HL-60 (cell line): Measurements from ENCODE around the gene RAI1.

Experiments used
- DNase-seq, 2 experiments: peaks; one replicate each; pipeline ENCODE4 v3.0.0-alpha.2; 2010 to 2020; ENCODE audit warnings: low read depth in 1 of 2, low spot score in 1 of 2
- H3K27ac ChIP-seq: fragments of 250-450 bp; sonication (Bioruptor Pico); replicated peaks from 2 replicates; pipeline ENCODE4 v1.5.1; 2020; ENCODE audit warnings: mild to moderate bottlenecking, moderate library complexity
- H3K27me3 ChIP-seq: fragments of 250-450 bp; sonication (Bioruptor Pico); 2 replicates; pipeline ENCODE4 v1.5.1; 2021; ENCODE audit warnings: mild to moderate bottlenecking, moderate library complexity; ENCODE audit not compliant: insufficient read depth, poor library complexity, severe bottlenecking
- H3K4me3 ChIP-seq: replicated peaks from 2 replicates; pipeline ENCODE4 v1.5.1; 2011; ENCODE audit warnings: mild to moderate bottlenecking, control low read depth, low read length; ENCODE audit not compliant: insufficient read depth
- CTCF ChIP-seq: IDR thresholded peaks from one replicate; pipeline ENCODE4 v1.5.1; 2011; ENCODE audit warnings: low read length, control low read depth, inconsistent platforms; ENCODE audit not compliant: insufficient read depth
- GABPA ChIP-seq: IDR thresholded peaks from 2 replicates; pipeline ENCODE4 v1.6.1; 2012; ENCODE audit warnings: low read depth
- POLR2AphosphoS5 ChIP-seq: IDR thresholded peaks from 2 replicates; pipeline ENCODE4 v1.6.1; 2012; ENCODE audit warnings: low read depth
- REST ChIP-seq: IDR thresholded peaks from 2 replicates; pipeline ENCODE4 v1.6.1; 2012; ENCODE audit warnings: low read depth; ENCODE audit not compliant: insufficient replicate concordance
- SPI1 ChIP-seq: IDR thresholded peaks from 2 replicates; pipeline ENCODE4 v1.6.1; 2012; ENCODE audit warnings: low read depth, mild to moderate bottlenecking, borderline replicate concordance

Gene RAI1

GRCh38 chr17:17645961-17646360 is 35.3 kb upstream of the RAI1 start:
- TF ChIP-seq CTCF (no peak), REST (no peak), GABPA (no peak), POLR2AphosphoS5 (no peak), SPI1 (no peak)
- H3K4me3 ChIP-seq: no peak overlapping the region
- H3K27me3 ChIP-seq: no peaks in the 10 kb centered on the region
- no peak for DNase-seq
- H3K27ac ChIP-seq: no peak overlapping the region

GRCh38 chr17:17647524-17648178 is 33.6 kb upstream of the RAI1 start:
- Histone ChIP-seq H3K4me3 (no peak overlapping the region), H3K27ac (no peak overlapping the region), H3K27me3 (no peaks in the 10 kb centered on the region)
- DNase-seq: no peak
- no peak for TF ChIP-seq SPI1
- TF ChIP-seq POLR2AphosphoS5: no peak
- no peak for TF ChIP-seq CTCF
- TF ChIP-seq REST: no peak
- TF ChIP-seq GABPA: no peak

- Histone ChIP-seq H3K27ac (no peak overlapping the region), H3K4me3 (no peak overlapping the region), H3K27me3 (no peaks in the 10 kb centered on the region)
- TF ChIP-seq POLR2AphosphoS5: no peak
- no peak for TF ChIP-seq CTCF
- TF ChIP-seq SPI1: no peak
- TF ChIP-seq REST: no peak
- no peak for TF ChIP-seq GABPA
- DNase-seq: no peak
These were observed 32.5 kb upstream of the RAI1 start for GRCh38 chr17:17648762-17649161.
